ENCODE results near the gene WDR87. TPM values are rescaled to one million over a fixed set of nuclear protein-coding genes. Genes with fewer than 3 reads are reported as not detected.

WDR87 gene
- total and polyA plus RNA-seq, 2 donors (not counting 3 experiments of a cell fraction or from before 2014, with no cell fraction given): not detected

DNA sequence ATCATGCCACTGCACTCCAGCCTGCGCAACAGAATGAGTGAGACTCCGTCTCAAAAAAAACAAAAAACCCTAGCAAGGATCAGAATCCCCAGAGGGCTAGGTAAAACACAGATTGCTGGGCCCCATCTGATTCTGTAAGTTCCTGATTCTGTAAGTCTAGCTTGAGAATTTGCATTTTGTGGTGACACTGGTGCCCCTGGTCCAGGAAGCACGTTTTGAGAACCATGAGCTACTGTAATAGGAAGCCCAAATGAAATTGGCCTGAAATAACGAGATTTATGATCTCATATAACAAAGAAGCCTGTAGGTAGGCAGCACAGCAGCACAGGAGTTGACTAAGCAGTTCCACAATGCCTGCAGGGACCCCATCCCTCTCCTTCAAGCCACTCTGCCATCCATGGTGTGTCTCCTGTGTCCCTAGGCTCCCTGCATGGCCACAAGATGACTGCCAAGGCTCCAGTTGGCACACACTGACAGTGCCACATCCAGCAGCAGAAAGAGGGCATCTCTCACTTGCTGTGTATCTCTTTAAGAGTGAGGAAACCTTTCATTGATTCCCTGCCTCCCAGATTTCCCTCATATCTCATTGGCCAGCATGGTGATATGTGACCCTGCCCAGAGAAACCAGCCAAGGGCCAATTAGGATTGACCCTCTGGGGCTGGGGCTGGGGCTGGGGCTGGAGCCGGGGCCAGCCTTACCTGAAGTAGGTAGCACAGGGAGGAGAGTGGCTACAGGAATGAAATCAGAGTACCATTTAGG is 22.3 kb upstream of the WDR87 start:
- H4K20me1 ChIP-seq (replicated peaks; ENCODE audit: control insufficient read depth, extremely low read depth, insufficient read depth, low read length): no peaks in the 10 kb centered on the region
- H3K4me1 ChIP-seq (ENCODE audit: control insufficient read depth, extremely low read depth, insufficient read depth, low read length): peaks cover 13% of the 10 kb centered on the region
- dilution Hi-C loops (cut with MboI; ENCODE audit: extremely low pct_ligation_motif_present, low sequenced_read_pairs) (no loop called here), intact Hi-C loops (cut with micrococcal nuclease) (no loop called here)
- no peak overlapping the region for H3K27ac ChIP-seq (ENCODE audit: insufficient read depth, low read depth, low read length)
- no TSS peak for BruUV-seq (replicated peaks)
- H3K9me1 ChIP-seq (replicated peaks; ENCODE audit: control insufficient read depth, extremely low read depth, insufficient read depth, low read length): no peaks in the 10 kb centered on the region
- no peaks in the 10 kb centered on the region for H3K27me3 ChIP-seq (ENCODE audit: control insufficient read depth in 2 of 2, insufficient read depth in 2 of 2, low read length in 2 of 2)
- H3K9me3 ChIP-seq (replicated peaks; ENCODE audit: control insufficient read depth, insufficient read depth, low read length): no peaks in the 10 kb centered on the region
- TF ChIP-seq, protein P1, sequence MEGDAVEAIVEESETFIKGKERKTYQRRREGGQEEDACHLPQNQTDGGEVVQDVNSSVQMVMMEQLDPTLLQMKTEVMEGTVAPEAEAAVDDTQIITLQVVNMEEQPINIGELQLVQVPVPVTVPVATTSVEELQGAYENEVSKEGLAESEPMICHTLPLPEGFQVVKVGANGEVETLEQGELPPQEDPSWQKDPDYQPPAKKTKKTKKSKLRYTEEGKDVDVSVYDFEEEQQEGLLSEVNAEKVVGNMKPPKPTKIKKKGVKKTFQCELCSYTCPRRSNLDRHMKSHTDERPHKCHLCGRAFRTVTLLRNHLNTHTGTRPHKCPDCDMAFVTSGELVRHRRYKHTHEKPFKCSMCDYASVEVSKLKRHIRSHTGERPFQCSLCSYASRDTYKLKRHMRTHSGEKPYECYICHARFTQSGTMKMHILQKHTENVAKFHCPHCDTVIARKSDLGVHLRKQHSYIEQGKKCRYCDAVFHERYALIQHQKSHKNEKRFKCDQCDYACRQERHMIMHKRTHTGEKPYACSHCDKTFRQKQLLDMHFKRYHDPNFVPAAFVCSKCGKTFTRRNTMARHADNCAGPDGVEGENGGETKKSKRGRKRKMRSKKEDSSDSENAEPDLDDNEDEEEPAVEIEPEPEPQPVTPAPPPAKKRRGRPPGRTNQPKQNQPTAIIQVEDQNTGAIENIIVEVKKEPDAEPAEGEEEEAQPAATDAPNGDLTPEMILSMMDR (IDR thresholded peaks at IDR 0.05; ENCODE audit: extremely low read depth in 1 of 2, insufficient read depth in 1 of 2, low read depth in 1 of 2, low read length in 2 of 2): no peak
- POLR2A ChIA-PET: no interaction called here
- H2AFZ ChIP-seq (ENCODE audit: low read depth, low read length): no peak overlapping the region
- DNase-seq (ENCODE audit: low read depth, low spot score) (no peak), FAIRE-seq (no peak)
- H3K79me2 ChIP-seq (ENCODE audit: control insufficient read depth, insufficient read depth, low read length): peaks cover 72% of the 10 kb centered on the region
- no peak overlapping the region for H3K4me2 ChIP-seq (ENCODE audit: insufficient read depth, low read length)
- H3K4me3 ChIP-seq (replicated peaks in 1 of 3; ENCODE audit: insufficient read depth in 1 of 3, low read depth in 1 of 3, low read length in 3 of 3): no peak overlapping the region
- CTCF ChIA-PET: interaction anchor here (0.9 to 3.1 kb wide), 2 partner anchors 12 to 27 kb away, joined by 3 to 11 read pairs; no protein-coding TSS in a partner anchor
- no peaks in the 10 kb centered on the region for H3K36me3 ChIP-seq (ENCODE audit: control insufficient read depth in 2 of 2, extremely low read depth in 1 of 2, insufficient read depth in 2 of 2, low read length in 2 of 2)
- no peak overlapping the region for H3K9ac ChIP-seq (replicated peaks; ENCODE audit: extremely low read depth, insufficient read depth, low read length)

DNA sequence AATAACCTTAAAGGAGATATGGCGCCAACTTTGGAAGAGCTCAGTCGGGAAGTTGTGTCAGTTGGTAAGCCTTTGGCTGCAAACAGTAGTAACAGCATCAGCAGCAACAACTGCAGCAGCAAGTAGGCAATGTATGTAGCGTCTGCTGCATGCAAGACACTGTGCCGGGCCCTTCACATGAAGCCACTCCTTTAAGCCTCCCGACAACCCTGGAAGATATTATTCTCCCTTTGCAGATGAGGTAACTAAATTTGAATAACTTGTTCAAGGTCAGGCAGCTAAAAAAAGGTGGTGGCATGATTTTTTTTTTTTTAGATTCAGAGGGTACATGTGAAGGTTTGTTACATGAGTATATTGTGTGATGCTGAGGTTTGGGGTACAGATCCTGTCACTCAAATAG is 20.3 kb upstream of the WDR87 start:
- DNase-seq (ENCODE audit: low read depth, low spot score) (no peak), FAIRE-seq (no peak)
- ChIA-PET POLR2A (no interaction called here), CTCF (interaction anchor here (1.2 to 3.1 kb wide), 2 partner anchors 10 to 12 kb away, joined by 5 to 11 read pairs; no protein-coding TSS in a partner anchor)
- TF ChIP-seq EZH2 (IDR thresholded peaks at IDR 0.05; ENCODE audit: borderline replicate concordance, low read depth, low read length, severe bottlenecking) (no peak), FOS (IDR thresholded peaks at IDR 0.05; ENCODE audit: borderline replicate concordance, insufficient read depth, low read length) (no peak), GATA2 (IDR thresholded peaks at IDR 0.05; ENCODE audit: insufficient read depth, insufficient read length, low read depth, low read length) (no peak), POLR2A (IDR thresholded peaks at IDR 0.05; ENCODE audit: low read depth, low read length) (no peak), POLR2AphosphoS5 (IDR thresholded peaks at IDR 0.05; ENCODE audit: insufficient read depth, low read depth, low read length) (no peak), MYC (IDR thresholded peaks at IDR 0.05; ENCODE audit: low read depth, low read length) (no peak), JUN (IDR thresholded peaks at IDR 0.05; ENCODE audit: borderline replicate concordance, insufficient read depth, insufficient read length, low read depth) (no peak)
- TF ChIP-seq, protein P2, sequence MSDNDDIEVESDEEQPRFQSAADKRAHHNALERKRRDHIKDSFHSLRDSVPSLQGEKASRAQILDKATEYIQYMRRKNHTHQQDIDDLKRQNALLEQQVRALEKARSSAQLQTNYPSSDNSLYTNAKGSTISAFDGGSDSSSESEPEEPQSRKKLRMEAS (IDR thresholded peaks at IDR 0.05; ENCODE audit: insufficient read depth, insufficient read length): no peak
- TF ChIP-seq, protein P1 (IDR thresholded peaks at IDR 0.05; ENCODE audit: extremely low read depth in 1 of 2, insufficient read depth in 1 of 2, low read depth in 1 of 2, low read length in 2 of 2): no peak
- Histone ChIP-seq H3K27me3 (ENCODE audit: control insufficient read depth in 2 of 2, insufficient read depth in 2 of 2, low read length in 2 of 2) (no peaks in the 10 kb centered on the region), H3K9ac (replicated peaks; ENCODE audit: extremely low read depth, insufficient read depth, low read length) (no peak overlapping the region), H3K9me1 (replicated peaks; ENCODE audit: control insufficient read depth, extremely low read depth, insufficient read depth, low read length) (no peaks in the 10 kb centered on the region), H4K20me1 (replicated peaks; ENCODE audit: control insufficient read depth, extremely low read depth, insufficient read depth, low read length) (no peaks in the 10 kb centered on the region), H3K4me2 (ENCODE audit: insufficient read depth, low read length) (no peak overlapping the region), H3K36me3 (ENCODE audit: control insufficient read depth in 2 of 2, extremely low read depth in 1 of 2, insufficient read depth in 2 of 2, low read length in 2 of 2) (no peaks in the 10 kb centered on the region), H2AFZ (ENCODE audit: low read depth, low read length) (no peak overlapping the region), H3K4me3 (replicated peaks in 1 of 3; ENCODE audit: insufficient read depth in 1 of 3, low read depth in 1 of 3, low read length in 3 of 3) (no peak overlapping the region), H3K9me3 (replicated peaks; ENCODE audit: control insufficient read depth, insufficient read depth, low read length) (no peaks in the 10 kb centered on the region), H3K4me1 (ENCODE audit: control insufficient read depth, extremely low read depth, insufficient read depth, low read length) (peaks cover under 1% of the 10 kb centered on the region), H3K79me2 (ENCODE audit: control insufficient read depth, insufficient read depth, low read length) (peaks cover 70% of the 10 kb centered on the region), H3K27ac (ENCODE audit: insufficient read depth, low read depth, low read length) (no peak overlapping the region)
- intact Hi-C loops (cut with micrococcal nuclease): no loop called here
- no TSS peak for BruUV-seq (replicated peaks)
- dilution Hi-C loops (cut with MboI; ENCODE audit: extremely low pct_ligation_motif_present, low sequenced_read_pairs): no loop called here

Data from endothelial cell of umbilical vein (primary cell).